Right atrium auricular region (tissue), 2 donors: Measurements from ENCODE around the gene TNS3. TPM values are rescaled to one million over a fixed set of nuclear protein-coding genes. Genes with fewer than 3 reads are reported as not detected.

ENCODE experiments used
- DNase-seq: peaks from one replicate; pipeline ENCODE4 v3.0.0-alpha.2; 2019; ENCODE audit warnings: low spot score
- H3K27ac ChIP-seq, 2 donors: fragments of 200-600 bp; sonication (generic); 1 replicate in 1 of 2; 2 replicates in 1 of 2; pipeline ENCODE4 v1.5.1; 2016 to 2019
- H3K27me3 ChIP-seq, 2 donors: fragments of 200-600 bp; sonication (generic); one replicate each; pipeline versions ENCODE4 v1.5.1 to v1.6.0; 2017 to 2019
- H3K36me3 ChIP-seq: fragments of 200-600 bp; sonication (generic); one replicate; pipeline ENCODE4 v1.5.1; 2016
- H3K4me1 ChIP-seq, 2 donors: fragments of 200-600 bp; sonication (generic); one replicate each; pipeline versions ENCODE4 v1.5.1 to v1.6.0; 2017 to 2019
- H3K4me3 ChIP-seq, 2 donors: fragments of 200-600 bp; sonication (generic); 1 replicate in 1 of 2; 2 replicates in 1 of 2; pipeline ENCODE4 v1.5.1; 2017 to 2019; ENCODE audit warnings: mild to moderate bottlenecking in 1 of 2, moderate library complexity in 1 of 2
- H3K9me3 ChIP-seq, 2 donors: fragments of 200-600 bp; sonication (generic); one replicate each; pipeline ENCODE4 v1.5.1; 2019
- CTCF ChIP-seq, 2 donors: fragments of 200-600 bp; sonication (generic); IDR thresholded peaks; one replicate each; pipeline ENCODE4 v1.5.1; 2019; ENCODE audit warnings: antibody characterized with exemption in 2 of 2
- total RNA-seq, 2 donors: library from RNA; depleted of rRNA; stranded (reverse); fragments of >200 nt; gene quantifications; one replicate each; pipeline ENCODE4 v1.1.0, GENCODE V29; 2016

Gene TNS3
- total RNA-seq, 2 donors from 2014 or later = 39.7 to 44.4 TPM

DNA sequence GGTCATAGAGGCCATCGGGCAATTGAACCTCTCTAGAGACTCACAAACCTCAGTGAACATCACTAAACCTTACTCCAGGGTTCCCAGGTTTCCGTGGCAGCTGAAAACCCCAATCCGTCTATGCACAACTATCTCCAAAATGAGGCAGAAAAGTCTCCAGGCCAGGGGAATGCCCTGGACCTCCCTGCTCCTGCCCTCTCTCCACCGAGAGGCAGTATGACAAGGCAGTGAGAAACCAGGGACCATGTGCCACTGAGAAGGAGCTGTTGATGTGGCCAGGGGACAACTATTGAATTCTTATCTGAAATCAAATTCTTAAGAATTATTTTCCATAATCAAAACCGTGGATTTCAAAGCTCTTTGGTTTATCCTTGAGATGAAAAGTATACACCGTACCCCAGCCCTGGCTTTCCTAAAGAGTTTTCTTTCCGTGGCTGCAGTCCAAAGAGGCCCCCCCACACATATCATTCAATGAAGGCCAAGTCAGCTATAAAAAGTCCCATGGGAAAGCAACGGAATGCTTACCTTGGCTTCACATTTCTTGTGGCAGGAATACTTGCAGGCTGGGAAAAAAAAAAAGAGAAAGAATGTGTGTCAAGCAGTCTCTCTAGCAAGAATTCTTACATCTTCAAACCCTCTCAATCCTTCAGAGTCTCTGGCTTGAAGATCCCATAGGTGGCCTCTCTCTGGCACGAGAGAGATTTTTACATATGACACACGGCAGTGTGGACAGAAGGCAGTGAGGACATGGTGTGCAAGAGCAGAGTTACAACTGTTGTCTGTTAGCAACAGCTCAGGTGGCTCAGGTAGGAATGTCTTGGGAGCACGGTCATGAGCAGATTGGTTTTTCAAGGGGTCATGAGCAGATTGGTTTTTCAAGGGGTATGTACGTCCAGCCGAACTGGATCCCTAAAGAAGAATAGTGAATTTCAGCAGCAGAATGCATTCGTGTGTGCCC lies 75.2 kb downstream of the TNS3 start:
- Histone ChIP-seq H3K9me3 (no peaks in the 10 kb centered on the region), H3K36me3 (no peaks in the 10 kb centered on the region), H3K4me3 (no peak overlapping the region), H3K4me1 (peaks cover 0 to 38% of the 10 kb centered on the region in 2 donors), H3K27me3 (no peaks in the 10 kb centered on the region), H3K27ac (no peak overlapping the region)
- DNase-seq = no peak
- no peak for TF ChIP-seq CTCF (IDR thresholded peaks at IDR 0.05)

DNA sequence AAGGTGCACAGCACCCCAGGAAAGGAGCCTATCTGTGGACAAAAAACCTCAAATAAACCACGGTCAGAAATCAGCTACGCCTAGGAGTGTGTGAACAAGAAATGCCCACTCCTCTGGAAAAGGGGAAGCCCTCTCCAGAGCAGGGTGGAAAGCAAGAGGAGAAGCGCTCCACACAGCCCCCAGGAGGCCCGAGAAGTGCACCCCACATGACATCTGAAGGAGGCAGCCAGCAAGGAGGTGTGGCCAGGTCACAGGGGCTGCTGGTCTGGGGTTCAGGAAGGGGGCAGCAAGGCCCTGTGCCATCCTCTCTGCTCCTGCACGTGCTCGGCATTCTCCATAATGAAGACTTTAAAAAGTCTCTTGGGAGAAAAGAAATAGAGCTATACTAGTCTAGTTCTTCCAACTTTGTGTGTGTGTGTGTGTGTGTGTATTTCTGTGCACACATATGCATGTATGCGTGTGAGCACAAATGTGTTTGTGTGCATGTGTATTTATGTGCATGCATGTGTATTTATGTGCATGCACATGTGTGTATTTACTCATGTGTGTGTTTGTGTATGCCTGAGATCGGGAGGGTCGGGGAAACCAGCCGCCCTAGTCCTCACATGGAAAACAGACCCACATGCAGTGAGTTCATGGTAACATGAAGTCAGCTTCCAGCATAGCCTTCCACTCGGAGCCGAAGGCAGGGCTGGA lies 76.5 kb downstream of the TNS3 start:
- Histone ChIP-seq H3K4me1 (peaks cover 0 to 45% of the 10 kb centered on the region in 2 donors), H3K36me3 (no peaks in the 10 kb centered on the region), H3K27ac (no peak overlapping the region), H3K4me3 (no peak overlapping the region), H3K27me3 (no peaks in the 10 kb centered on the region), H3K9me3 (no peaks in the 10 kb centered on the region)
- no peak for TF ChIP-seq CTCF (IDR thresholded peaks at IDR 0.05)
- DNase-seq = no peak

DNA sequence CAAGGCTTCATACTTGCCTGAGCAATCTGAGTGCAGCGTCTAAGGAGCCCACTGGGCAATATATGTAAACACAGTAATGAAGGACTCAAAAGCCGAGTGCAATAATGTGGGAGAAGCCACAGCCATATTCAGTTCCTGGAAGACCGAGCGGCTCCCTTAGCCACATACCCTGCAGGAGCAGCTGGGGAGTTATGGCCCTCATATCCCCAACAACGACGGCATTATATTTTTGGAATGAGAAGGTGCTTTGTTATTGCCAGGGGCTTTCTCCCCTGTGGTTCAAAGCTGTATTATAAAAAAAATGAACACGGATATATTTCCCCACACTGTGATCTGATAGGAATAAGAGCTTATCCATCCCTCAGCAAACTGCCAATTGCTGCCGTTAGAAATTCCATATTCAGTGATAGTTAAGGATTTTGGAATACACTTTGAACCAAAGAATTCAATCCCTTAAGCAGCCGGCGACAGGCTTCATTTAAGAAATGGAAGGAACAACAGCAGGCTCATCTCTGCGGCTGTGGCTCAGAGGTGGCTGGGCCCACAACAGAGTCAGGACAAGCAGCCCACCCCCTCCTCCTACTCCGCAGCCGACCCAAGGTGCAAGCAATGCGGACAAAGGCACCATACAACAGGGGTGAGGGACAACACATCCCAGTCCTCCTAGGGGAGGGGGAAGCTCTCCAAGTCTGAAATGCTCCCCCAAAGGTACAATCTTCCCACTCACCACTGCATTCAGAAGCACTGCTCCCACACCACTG lies 77.2 kb downstream of the TNS3 start:
- H3K4me3 ChIP-seq = no peak overlapping the region
- no peaks in the 10 kb centered on the region for H3K27me3 ChIP-seq
- H3K9me3 ChIP-seq = no peaks in the 10 kb centered on the region
- H3K4me1 ChIP-seq = peaks cover 0 to 52% of the 10 kb centered on the region in 2 donors
- no peak for DNase-seq
- no peak for TF ChIP-seq CTCF (IDR thresholded peaks at IDR 0.05)
- no peak overlapping the region for H3K27ac ChIP-seq
- H3K36me3 ChIP-seq = no peaks in the 10 kb centered on the region

GRCh38 chr7:47503281-47503680 lies 78.6 kb downstream of the TNS3 start:
- Histone ChIP-seq H3K36me3 (no peaks in the 10 kb centered on the region), H3K27ac (no peak overlapping the region), H3K27me3 (no peaks in the 10 kb centered on the region), H3K4me1 (peaks cover 0 to 52% of the 10 kb centered on the region in 2 donors), H3K4me3 (no peak overlapping the region), H3K9me3 (no peaks in the 10 kb centered on the region)
- no peak for DNase-seq
- no peak for TF ChIP-seq CTCF (IDR thresholded peaks at IDR 0.05)

GRCh38 chr7:47502240-47502877 lies 79.6 kb downstream of the TNS3 start:
- peaks cover 0 to 47% of the 10 kb centered on the region in 2 donors for H3K4me1 ChIP-seq
- no peak for DNase-seq

More at GRCh38 chr7:47502240-47502877, 79.6 kb downstream of the TNS3 start:
- H3K4me3 ChIP-seq = no peak overlapping the region
- no peaks in the 10 kb centered on the region for H3K36me3 ChIP-seq
- TF ChIP-seq CTCF (IDR thresholded peaks at IDR 0.05) = no peak
- no peaks in the 10 kb centered on the region for H3K27me3 ChIP-seq
- no peak overlapping the region for H3K27ac ChIP-seq
- no peaks in the 10 kb centered on the region for H3K9me3 ChIP-seq
